IPS-18c (cell line): ENCODE measurements around the gene THYN1.
"Not testable (repeated sequence)": the region's sequence is repeated elsewhere in the genome, so short reads cannot be mapped to it uniquely, and the experiment has no call there.

Experiments
- H3K4me3 ChIP-seq: 2 replicates; pipeline ENCODE4 v1.7.0; 2013; ENCODE audit warnings: low read depth, mild to moderate bottlenecking, low read length, moderate library complexity; ENCODE audit not compliant: insufficient read depth
- H3K9me3 ChIP-seq: one replicate; pipeline ENCODE4 v1.6.1; 2013; ENCODE audit warnings: mild to moderate bottlenecking, low read length, moderate library complexity; ENCODE audit not compliant: control insufficient read depth, insufficient read depth

THYN1 gene

DNA sequence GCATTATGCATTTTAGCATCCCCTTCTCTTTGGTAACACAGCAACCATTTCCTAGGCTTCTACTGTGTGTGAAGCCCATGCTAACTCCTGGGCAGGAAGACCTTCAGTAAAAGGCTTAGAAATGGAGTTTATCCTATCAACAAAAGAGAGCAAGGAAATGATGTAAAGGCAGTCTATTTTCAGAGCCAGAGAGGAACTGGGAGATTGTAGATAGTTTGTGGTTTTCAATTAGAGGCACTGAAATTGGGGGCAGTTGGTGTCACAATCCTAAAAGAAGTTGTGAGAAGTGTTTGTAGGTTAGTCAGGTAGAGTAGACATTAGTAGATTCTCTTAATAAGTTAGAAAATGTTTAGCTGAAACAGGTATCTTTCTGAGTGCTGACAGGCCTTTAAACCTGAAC lies 7.4 kb upstream of the THYN1 start:
- Histone ChIP-seq H3K9me3 (no peaks in the 10 kb centered on the region), H3K4me3 (no peak overlapping the region)

DNA sequence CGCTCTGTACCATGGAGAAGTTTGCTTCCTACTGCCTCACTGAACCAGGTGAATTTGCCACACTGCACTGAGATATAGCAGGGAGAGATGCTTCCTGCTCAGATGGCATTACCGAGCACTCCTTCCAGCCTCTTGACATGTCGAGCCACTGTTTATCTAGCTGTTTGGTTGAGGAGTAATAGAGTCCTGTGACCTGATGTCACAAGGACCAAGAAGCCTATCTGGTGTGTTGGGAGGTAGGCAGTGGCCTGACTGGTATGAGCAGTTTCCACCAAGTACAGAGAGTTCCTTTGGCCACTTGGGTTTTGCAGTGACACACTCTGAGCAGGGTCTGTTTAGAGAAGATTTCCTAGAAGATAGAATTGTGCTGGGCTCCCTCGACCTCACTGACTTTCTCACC lies 5.4 kb upstream of the THYN1 start:
- Histone ChIP-seq H3K4me3 (no peak overlapping the region), H3K9me3 (no peaks in the 10 kb centered on the region)

DNA sequence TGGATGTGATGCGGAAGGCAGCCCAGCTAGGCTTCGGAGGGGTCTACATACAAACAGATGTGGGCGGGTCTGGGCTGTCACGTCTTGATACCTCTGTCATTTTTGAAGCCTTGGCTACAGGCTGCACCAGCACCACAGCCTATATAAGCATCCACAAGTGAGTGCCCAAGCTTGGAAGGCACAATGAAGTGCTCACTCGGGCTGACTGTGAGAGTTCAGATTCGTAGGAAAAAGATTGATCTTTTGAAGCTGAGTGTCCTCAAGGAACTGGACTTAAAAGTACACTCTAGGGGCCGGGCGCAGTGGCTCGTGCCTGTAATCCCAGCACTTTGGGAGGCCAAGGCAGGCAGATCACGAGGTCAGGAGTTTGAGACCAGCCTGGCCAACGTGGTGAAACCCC lies 3.9 kb upstream of the THYN1 start:
- H3K4me3 ChIP-seq = no peak overlapping the region
- H3K9me3 ChIP-seq = no peaks in the 10 kb centered on the region

DNA sequence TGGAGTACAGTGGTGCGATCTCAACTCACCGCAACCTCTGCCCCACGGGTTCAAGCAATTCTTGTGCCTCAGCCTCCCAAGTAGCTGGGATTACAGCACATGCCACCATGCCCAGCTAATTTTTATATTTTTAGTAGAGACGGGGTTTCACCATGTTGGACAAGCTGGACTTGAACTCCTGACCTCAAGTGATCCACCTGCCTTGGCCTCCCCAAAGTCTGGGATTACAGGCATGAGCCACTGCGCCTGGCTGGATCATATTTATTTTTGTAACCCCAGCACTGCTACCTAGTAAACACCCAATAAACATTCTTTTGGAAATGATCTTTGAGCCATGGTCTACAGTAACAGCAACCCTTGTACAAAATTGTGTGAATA lies 2.0 kb upstream of the THYN1 start:
- H3K9me3 ChIP-seq, H3K4me3 ChIP-seq: not testable (repeated sequence)

DNA sequence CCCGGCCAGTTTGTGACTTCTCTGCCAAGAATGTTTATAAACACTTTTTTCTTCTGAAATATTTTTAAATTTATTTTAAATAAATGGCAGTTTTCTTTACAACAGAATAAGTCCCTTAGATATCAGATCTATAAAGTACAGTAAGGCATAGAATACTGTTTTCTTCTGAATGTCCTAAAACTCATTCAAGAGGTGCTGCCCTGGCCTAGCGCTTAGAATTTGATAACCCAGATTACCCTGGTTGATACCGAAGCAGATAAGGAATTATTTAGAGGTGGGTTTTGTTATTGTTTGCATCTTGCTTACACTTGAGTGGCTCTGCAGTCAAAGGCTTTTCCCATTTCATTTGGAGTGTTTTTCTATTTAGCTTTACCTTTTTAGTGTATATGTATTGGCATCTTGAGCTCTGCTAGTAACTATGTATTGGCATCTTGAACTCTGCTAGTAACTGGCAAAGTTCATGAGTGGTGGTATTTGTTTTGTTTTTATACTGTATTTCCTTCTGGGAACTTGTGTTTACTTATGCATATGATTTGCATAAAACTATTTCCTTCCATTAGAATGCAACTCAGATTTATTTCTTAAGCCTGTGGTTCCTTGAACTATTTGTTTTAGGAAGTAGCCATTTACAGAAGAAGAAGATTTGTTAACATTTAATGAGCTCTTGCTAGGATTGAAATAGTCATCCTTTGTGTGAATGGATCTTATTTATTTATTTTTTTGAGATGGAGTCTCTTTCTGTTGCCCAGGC lies 1.5 kb upstream of the THYN1 start:
- Histone ChIP-seq H3K4me3 (peak overlapping the region; percentile 93), H3K9me3 (no peaks in the 10 kb centered on the region)

DNA sequence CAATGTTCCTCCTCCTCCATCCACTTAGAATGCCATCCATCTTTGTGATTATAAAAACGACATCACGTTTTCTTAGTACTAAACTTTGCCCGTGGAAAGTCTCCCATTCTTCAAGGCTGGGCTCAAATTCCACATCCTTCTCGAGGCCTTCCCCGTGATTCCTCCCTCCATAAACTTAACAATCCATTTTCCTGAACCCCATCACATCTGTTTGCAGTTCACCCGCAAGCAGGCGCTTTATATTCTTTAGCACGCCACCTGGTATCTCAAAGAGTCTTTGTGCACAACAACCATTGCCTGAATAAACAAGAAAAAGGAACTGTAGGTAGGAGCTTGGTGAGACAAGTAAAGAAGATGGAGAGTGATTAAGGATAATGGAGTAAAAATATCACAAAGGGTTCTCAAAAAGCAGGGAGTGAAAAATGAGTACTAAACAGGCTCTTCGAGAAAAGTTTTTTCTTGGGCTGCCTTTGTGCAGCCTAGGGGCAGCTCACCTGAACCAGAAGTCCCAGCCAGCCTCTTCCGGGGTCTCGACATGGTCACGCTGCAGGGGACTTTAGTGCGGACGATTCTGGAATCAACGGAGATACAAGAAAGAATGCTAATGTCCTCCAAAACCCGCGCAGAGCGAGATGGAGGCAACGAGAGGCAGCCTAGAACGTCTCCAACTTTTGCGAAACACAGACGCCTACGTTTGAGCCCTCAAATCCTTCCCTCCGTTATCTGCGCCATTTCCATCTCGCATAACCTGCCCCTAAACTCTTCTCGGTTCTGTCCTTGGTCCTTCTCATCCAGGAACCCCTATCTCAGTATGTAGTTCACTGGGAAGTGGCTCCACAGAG lies 585 bp downstream of the THYN1 start:
- no peaks in the 10 kb centered on the region for H3K9me3 ChIP-seq
- H3K4me3 ChIP-seq = peak overlapping the region; percentile 79

DNA sequence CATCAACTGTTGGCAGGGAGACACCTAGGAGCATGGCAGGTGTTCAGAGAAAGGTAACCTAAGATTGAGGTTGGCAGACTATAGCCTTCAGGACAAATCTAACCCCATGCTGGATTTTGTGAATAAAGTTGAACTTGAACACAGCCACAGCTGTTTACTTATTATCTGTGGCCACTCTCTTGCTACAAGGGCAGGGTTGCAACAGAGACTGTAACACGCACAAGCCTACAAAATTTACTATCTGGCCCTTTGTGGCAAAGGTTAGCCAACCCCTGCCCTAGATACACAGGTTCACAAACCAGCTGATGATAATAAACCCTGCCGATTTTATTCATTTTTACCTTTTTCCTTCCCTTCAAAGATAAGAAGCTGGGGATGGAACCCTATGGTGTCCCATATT lies 2.5 kb downstream of the THYN1 start:
- no peak overlapping the region for H3K4me3 ChIP-seq
- no peaks in the 10 kb centered on the region for H3K9me3 ChIP-seq

DNA sequence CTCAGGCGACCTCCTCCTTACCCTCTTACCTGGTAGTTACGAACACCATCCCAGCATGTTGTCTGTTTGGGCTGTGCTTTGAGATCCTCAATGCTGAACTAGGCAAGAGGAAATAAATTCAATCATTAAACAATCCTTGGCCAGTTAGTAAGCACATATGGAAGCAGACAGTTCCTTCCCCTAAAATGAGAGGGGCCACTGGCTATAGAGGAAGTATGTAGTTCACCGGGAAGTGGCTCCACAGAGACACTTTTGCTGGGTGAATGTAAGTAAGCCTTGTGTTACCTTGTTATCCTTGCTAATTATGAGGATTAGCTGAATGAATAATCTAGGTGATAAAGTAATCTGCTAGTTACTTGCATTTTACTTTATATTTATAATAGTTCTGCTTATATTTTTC lies 2.9 kb downstream of the THYN1 start:
- H3K4me3 ChIP-seq = no peak overlapping the region
- no peaks in the 10 kb centered on the region for H3K9me3 ChIP-seq

DNA sequence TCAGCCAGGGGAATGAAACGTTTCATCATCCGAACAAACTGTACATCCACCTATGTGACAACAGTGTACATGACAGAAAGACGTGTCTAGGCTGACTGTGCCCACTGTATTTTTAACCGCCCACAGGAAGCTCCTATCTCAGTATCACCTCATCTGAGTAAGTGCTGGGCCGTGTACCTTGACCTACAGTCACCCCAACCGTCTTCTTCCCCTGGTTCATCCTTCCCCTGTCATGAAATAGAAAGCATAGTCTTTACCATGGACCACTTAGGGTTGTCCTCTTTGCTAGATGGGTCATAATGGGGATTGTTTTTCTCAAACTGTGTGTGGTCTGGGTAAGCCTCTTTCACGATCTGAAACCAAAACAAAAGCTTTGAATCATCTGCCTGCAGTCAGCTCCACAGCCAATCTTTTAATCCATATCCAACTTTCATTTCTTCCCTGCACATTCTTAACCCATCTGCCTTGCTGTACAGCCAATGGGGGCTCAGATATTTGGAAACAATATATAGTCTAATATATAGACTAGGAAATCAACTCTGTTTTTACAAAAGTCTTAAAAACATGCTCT lies 4.2 kb downstream of the THYN1 start:
- H3K4me3 ChIP-seq = no peak overlapping the region
- no peaks in the 10 kb centered on the region for H3K9me3 ChIP-seq

DNA sequence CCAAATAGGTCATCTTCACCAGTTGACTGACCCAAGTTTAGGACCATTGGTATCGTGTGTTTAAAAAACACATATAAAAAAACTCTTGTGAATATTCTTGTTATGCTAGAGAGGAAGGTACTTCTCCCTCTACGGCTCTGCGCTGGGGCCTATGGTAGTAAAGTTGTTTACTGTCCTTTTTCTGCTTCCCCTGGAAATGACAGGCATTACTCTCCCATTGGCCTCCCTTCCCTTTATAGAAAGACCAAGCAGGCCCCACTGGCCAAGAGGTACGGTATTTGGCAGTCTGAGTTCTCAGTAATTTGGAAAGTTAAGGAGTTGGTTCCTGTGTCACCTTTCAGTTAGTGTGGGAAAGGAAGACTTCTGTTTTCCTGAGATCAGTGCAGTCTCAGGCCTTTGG lies 6.5 kb downstream of the THYN1 start:
- no peaks in the 10 kb centered on the region for H3K9me3 ChIP-seq
- H3K4me3 ChIP-seq = no peak overlapping the region

DNA sequence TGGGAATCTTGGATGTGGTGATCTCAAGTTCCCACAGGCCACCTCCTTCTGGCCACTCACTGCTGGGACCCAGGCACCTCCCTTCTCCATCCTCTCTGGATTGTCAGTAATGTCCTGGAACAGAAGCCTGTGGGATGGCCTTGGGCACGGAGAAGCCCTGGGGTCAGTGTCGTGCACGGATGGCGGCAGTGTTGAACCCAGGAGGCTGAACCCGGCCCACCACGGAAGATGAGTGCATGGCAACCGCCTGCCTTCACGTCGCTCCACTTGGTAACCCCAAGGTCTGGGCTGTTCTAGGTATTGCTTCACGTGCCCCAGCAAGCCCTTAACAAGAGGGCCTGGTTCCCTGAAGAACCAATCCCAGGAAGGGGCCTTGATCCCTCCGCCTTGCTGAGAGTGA lies 7.1 kb downstream of the THYN1 start:
- Histone ChIP-seq H3K9me3 (no peaks in the 10 kb centered on the region), H3K4me3 (no peak overlapping the region)

DNA sequence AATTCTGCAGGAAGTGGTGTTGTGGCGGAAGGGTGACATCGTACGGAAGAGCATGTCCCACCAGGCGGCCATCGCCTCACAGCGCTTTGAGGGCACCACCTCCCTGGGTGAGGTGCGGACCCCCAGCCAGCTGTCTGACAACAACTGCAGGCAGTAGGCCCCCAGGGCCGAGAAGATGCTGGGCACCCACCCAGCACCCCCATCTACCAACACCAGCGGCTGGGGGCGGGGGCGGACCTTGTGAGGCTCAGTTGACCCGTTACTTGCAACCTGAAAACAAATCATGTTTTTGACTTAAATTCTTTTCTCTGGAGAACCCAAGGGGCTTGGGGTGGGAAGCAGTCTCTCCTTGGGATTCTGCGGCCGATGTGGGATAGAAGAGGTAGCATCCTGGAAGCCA lies 7.7 kb downstream of the THYN1 start:
- no peaks in the 10 kb centered on the region for H3K9me3 ChIP-seq
- no peak overlapping the region for H3K4me3 ChIP-seq

DNA sequence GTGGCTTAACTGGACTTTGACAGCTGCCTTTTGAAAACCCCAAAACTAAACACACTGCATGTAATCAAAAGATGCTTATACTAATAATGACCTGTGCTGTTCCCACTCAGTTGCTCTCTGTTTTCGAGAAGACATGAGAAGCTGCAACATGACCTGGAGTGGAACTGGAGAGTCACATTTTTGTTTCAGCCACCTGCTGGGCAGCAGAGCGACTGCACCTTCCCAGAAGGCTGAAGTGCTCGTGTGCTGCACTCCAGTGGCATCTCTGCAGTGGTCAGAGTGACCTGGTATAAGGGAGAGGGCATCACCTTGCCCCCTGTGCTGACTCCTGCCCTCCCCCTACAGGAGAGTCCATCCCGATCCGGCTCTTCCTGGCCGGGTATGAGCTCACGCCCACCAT lies 8.6 kb downstream of the THYN1 start:
- no peak overlapping the region for H3K4me3 ChIP-seq

DNA sequence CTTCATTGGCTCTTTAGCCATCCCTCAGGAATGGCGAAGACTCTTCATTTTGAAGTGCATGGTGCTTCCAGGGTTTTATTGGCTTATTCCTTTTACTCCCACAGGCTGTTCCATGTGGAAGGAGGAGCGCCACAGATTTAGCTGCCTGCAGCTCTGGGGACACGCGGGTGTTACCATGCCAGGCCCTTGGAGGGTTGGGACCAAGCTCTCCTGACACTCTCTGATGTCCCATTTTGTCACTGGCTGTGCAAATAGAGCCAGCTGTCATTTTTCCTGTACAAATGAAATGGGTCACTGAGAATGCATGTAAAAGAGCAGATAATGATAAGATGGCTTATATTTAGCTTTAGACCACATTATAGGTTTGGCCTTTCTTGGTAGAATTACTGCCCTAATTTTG lies 9.2 kb downstream of the THYN1 start:
- H3K9me3 ChIP-seq = no peaks in the 10 kb centered on the region

More for the DNA sequence above, 8.6 kb downstream of the THYN1 start:
- H3K9me3 ChIP-seq = no peaks in the 10 kb centered on the region

DNA sequence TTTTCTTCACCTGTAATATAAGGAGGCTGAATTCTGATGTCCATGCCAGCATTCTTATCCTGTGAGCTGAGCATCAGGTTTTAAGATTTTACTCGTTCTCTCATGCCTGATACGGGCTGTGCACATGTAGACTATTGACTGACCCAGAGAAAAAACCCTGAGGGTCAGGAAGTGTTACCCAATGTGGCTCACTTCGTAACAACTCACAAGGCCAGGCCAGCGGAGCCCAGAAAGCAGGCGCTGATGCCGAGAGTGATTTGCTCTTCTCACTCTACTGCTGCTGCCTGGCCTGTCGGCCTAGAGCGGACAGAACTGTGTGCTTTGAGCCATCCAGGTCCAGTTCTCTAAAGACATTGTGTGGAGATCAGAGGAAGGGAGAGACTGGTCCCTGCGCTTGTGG lies 10.8 kb downstream of the THYN1 start:
- Histone ChIP-seq H3K9me3 (no peaks in the 10 kb centered on the region), H3K4me3 (no peak overlapping the region)

More for the DNA sequence above, 9.2 kb downstream of the THYN1 start:
- no peak overlapping the region for H3K4me3 ChIP-seq

DNA sequence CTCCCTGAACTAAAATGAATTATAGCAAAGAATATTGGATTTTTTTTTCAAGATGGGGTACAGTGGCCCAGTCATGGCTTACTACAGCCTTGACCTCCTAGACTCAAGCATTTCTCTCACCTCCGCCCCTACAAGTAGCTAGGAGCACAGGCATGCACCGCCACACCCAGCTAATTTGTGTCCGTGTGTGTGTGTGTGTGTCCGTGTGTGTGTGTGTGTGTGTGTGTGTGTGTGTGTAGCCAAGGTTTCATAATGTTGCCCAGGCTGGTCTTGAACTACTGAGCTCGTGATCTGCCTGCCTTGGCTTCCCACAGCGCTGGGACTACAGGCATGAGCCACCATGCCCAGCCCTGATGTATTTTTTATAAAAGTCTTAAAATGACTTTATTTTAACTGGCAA lies 12.6 kb downstream of the THYN1 start:
- H3K9me3 ChIP-seq = no peaks in the 10 kb centered on the region
- H3K4me3 ChIP-seq = no peak overlapping the region

DNA sequence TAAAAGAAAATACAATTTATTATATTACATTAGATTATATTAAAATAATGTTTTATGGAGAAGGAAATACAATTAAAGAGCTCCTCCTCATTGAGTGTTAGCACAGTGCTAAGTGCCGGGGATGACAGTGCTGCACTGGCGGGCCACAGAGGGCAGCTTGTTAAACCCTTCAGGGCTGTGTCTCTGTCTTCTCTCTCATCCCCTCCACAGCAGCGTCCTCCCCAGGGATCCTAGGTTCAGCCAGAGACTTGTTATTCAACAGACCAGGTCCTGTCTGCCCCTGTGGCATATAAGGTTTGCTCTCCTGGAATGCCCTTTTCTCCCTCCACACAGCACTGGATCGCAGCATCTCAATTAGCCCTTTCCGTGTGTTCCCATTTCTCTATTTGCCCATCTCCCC lies 14.2 kb downstream of the THYN1 start:
- Histone ChIP-seq H3K4me3 (no peak overlapping the region), H3K9me3 (no peaks in the 10 kb centered on the region)

DNA sequence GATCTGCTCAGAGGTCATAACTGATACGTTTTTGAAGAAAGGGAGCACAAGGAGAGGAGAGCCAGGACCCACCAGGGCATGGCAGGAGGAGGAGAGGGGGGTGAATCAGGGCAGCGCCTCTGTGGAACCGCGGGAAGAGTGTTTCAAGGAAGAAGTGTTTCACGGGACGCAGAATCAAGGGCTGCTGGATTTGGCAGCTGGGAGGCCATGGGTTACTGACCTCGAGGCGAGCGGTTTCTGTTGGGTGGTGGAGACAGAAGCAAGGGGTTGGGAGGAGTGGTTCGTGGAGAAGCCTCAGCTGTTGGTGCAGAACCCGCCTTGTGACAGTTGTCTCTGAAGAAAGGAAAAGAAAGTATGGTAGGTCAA lies 15.6 kb downstream of the THYN1 start:
- H3K4me3 ChIP-seq = no peak overlapping the region
- H3K9me3 ChIP-seq = no peaks in the 10 kb centered on the region
